ENCODE measurements around the gene BTN3A1. TPM values are rescaled to one million over a fixed set of nuclear protein-coding genes. Genes with fewer than 3 reads are reported as not detected.

Gene BTN3A1
- total RNA-seq, 1 donor from 2014 or later: 10.9 TPM

DNA sequence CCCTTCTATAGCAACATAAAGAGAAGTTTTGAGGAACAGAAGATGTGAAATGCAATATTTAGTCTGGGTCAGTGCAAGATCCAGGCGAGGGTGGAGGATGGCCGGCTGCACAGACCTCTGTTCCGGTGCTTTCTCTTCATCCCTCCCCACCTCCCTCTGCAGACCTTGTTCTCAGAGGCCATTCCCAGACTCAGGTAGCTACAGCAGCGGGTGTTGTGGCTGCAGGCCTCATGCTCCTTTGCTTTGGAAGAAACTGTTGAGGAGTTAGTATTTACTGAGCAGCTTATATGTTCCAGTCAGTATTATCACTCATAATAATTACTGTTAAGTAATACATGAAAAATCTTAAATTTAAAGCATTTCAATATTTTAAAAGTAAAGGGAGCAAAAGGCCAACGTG, 39.9 kb downstream of the BTN3A1 start:
- no peak overlapping the region for H3K27ac Mint-ChIP-seq (ENCODE audit: unreplicated experiment)
- H3K36me3 Mint-ChIP-seq (ENCODE audit: low read depth): no peaks in the 10 kb centered on the region
- TF ChIP-seq CTCF (IDR thresholded peaks at IDR 0.05): no peak
- peaks cover 28% of the 10 kb centered on the region for H3K4me1 Mint-ChIP-seq (ENCODE audit: low read depth)
- no peaks in the 10 kb centered on the region for H3K27me3 Mint-ChIP-seq (ENCODE audit: low read depth)
- H3K9me3 Mint-ChIP-seq (ENCODE audit: low read depth): no peaks in the 10 kb centered on the region
- H3K4me3 Mint-ChIP-seq (ENCODE audit: unreplicated experiment): no peak overlapping the region
- no peak for DNase-seq (ENCODE audit: low spot score)

GRCh38 chr6:26445934-26446667, 44.0 kb downstream of the BTN3A1 start:
- Mint-ChIP-seq H3K4me1 (ENCODE audit: low read depth) (peaks cover 8% of the 10 kb centered on the region), H3K27ac (ENCODE audit: unreplicated experiment) (no peak overlapping the region), H3K9me3 (ENCODE audit: low read depth) (no peaks in the 10 kb centered on the region), H3K36me3 (ENCODE audit: low read depth) (peaks cover 8% of the 10 kb centered on the region), H3K27me3 (ENCODE audit: low read depth) (no peaks in the 10 kb centered on the region), H3K4me3 (ENCODE audit: unreplicated experiment) (no peak overlapping the region)
- no peak for DNase-seq (ENCODE audit: low spot score)
- TF ChIP-seq CTCF (IDR thresholded peaks at IDR 0.05): no peak

- no peak for DNase-seq (ENCODE audit: low spot score)
- Mint-ChIP-seq H3K27ac (ENCODE audit: unreplicated experiment) (no peak overlapping the region), H3K27me3 (ENCODE audit: low read depth) (no peaks in the 10 kb centered on the region), H3K4me1 (ENCODE audit: low read depth) (peaks cover 1% of the 10 kb centered on the region), H3K4me3 (ENCODE audit: unreplicated experiment) (no peak overlapping the region), H3K36me3 (ENCODE audit: low read depth) (peaks cover 9% of the 10 kb centered on the region), H3K9me3 (ENCODE audit: low read depth) (no peaks in the 10 kb centered on the region)
- TF ChIP-seq CTCF (IDR thresholded peaks at IDR 0.05): no peak
Measured at GRCh38 chr6:26447257-26447656, 45.2 kb downstream of the BTN3A1 start.

DNA sequence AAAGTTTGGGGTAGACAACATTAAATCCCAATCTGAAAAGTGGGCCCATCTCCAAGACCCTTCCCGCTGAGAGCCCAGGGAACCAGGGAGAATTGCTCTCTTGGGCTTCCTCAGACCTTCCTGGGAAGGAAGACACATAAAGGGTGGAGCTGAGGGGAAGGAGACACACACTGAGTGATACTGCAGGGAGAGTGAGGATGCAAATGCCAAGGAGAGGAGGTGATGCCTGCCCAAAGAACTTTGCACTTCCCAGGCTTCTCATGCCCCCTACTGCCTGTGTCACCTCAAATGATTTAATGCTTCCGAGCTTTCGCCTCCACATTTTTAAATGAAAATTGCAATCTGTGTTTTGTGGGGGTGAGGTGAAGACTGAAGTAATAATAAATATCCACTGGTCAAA, 48.2 kb downstream of the BTN3A1 start:
- H3K4me1 Mint-ChIP-seq (ENCODE audit: low read depth): peaks cover under 1% of the 10 kb centered on the region
- H3K27me3 Mint-ChIP-seq (ENCODE audit: low read depth): no peaks in the 10 kb centered on the region
- H3K9me3 Mint-ChIP-seq (ENCODE audit: low read depth): no peaks in the 10 kb centered on the region
- H3K4me3 Mint-ChIP-seq (ENCODE audit: unreplicated experiment): no peak overlapping the region
- no peak for DNase-seq (ENCODE audit: low spot score)
- H3K27ac Mint-ChIP-seq (ENCODE audit: unreplicated experiment): no peak overlapping the region
- TF ChIP-seq CTCF (IDR thresholded peaks at IDR 0.05): peak; percentile 16
- peaks cover 9% of the 10 kb centered on the region for H3K36me3 Mint-ChIP-seq (ENCODE audit: low read depth)

GRCh38 chr6:26452631-26453235, 50.7 kb downstream of the BTN3A1 start:
- H3K36me3 Mint-ChIP-seq (ENCODE audit: low read depth): peaks cover 9% of the 10 kb centered on the region
- no peaks in the 10 kb centered on the region for H3K27me3 Mint-ChIP-seq (ENCODE audit: low read depth)
- no peak for DNase-seq (ENCODE audit: low spot score)
- peaks cover 21% of the 10 kb centered on the region for H3K4me1 Mint-ChIP-seq (ENCODE audit: low read depth)
- no peak for TF ChIP-seq CTCF (IDR thresholded peaks at IDR 0.05)
- no peaks in the 10 kb centered on the region for H3K9me3 Mint-ChIP-seq (ENCODE audit: low read depth)
- H3K4me3 Mint-ChIP-seq (ENCODE audit: unreplicated experiment): no peak overlapping the region
- no peak overlapping the region for H3K27ac Mint-ChIP-seq (ENCODE audit: unreplicated experiment)

Measured in chondrocyte (in vitro differentiated cells).